Endothelial cell of umbilical vein (primary cell): ENCODE results near the gene ALPL. TPM values are rescaled to one million over a fixed set of nuclear protein-coding genes. Genes with fewer than 3 reads are reported as not detected.
A peak's percentile ranks its signal among the peaks of the same experiment; 100 is the strongest.

Experiments
- BruUV-seq: library from RNA; stranded (reverse); fragments of 400-500 nt; replicated peaks from 2 replicates; lab custom pipeline; 2021; lab: Mats Ljungman, UMichigan
- CTCF ChIA-PET: fragments of 300-600, 350-600 bp; sonication (Branson Sonifier 250); formaldehyde crosslinking; loops from one replicate; lab custom pipeline; 2021; ENCODE audit warnings: antibody characterized with exemption, inconsistent platforms; lab: Charles Lee
- POLR2A ChIA-PET: fragments of 300-600, 350-600 bp; sonication (Branson Sonifier 250); formaldehyde crosslinking; loops from one replicate; lab custom pipeline; 2021; ENCODE audit warnings: antibody characterized with exemption, inconsistent platforms; lab: Charles Lee
- DNase-seq: peaks from one replicate; pipeline ENCODE4 v3.0.0-alpha.2; 2011; ENCODE audit warnings: low read depth, low spot score
- FAIRE-seq: peaks from 2 replicates; lab custom pipeline; 2011; peaks lifted over from hg19 to GRCh38; lab: Jason Lieb, UNC
- H2AFZ ChIP-seq: 2 replicates; pipeline ENCODE4 v1.6.0; 2012; ENCODE audit warnings: low read depth, low read length, control low read depth, inconsistent platforms
- H3K27ac ChIP-seq: 2 replicates; pipeline ENCODE4 v1.5.1; 2011; ENCODE audit warnings: low read depth, mild to moderate bottlenecking, control low read depth, low read length, moderate library complexity; ENCODE audit not compliant: insufficient read depth
- H3K27me3 ChIP-seq, 2 experiments: 2 replicates each; pipeline versions ENCODE4 v1.6.0 to v1.6.1; 2011; ENCODE audit warnings: low read length in 2 of 2, mixed read lengths in 1 of 2; ENCODE audit not compliant: control insufficient read depth in 2 of 2, insufficient read depth in 2 of 2
- H3K36me3 ChIP-seq, 2 experiments: 2 replicates in 1 of 2; 3 replicates in 1 of 2; pipeline ENCODE4 v1.5.1; 2011; ENCODE audit warnings: low read length in 2 of 2, mild to moderate bottlenecking in 1 of 2, moderate library complexity in 1 of 2; ENCODE audit not compliant: control insufficient read depth in 2 of 2, insufficient read depth in 2 of 2; ENCODE audit errors: extremely low read depth in 1 of 2
- H3K4me1 ChIP-seq: 3 replicates; pipeline ENCODE4 v1.5.1; 2011; ENCODE audit warnings: mild to moderate bottlenecking, low read length; ENCODE audit not compliant: control insufficient read depth, insufficient read depth; ENCODE audit errors: extremely low read depth
- H3K4me2 ChIP-seq: 2 replicates; pipeline ENCODE4 v1.6.1; 2011; ENCODE audit warnings: low read length, control low read depth, mixed read lengths; ENCODE audit not compliant: insufficient read depth
- H3K4me3 ChIP-seq, 3 experiments: fragments of 200-600 bp in 1 of 3; sonication (generic), shearing (Covaris generic) in 1 of 3; replicated peaks in 1 of 3; 2 replicates each; pipeline ENCODE4 v1.5.1; 2011 to 2016; ENCODE audit warnings: control low read depth in 3 of 3, low read length in 3 of 3, mild to moderate bottlenecking in 2 of 3, inconsistent platforms in 1 of 3, low read depth in 1 of 3, moderate library complexity in 1 of 3; ENCODE audit not compliant: insufficient read depth in 1 of 3
- H3K79me2 ChIP-seq: 2 replicates; pipeline ENCODE4 v1.6.0; 2012; ENCODE audit warnings: low read length, inconsistent platforms; ENCODE audit not compliant: control insufficient read depth, insufficient read depth
- H3K9ac ChIP-seq: replicated peaks from 2 replicates; pipeline ENCODE3; 2011; ENCODE audit warnings: low read length, control low read depth; ENCODE audit not compliant: insufficient read depth; ENCODE audit errors: extremely low read depth
- H3K9me1 ChIP-seq: replicated peaks from 3 replicates; pipeline ENCODE4 v1.6.0; 2011; ENCODE audit warnings: mild to moderate bottlenecking, low read length; ENCODE audit not compliant: control insufficient read depth, insufficient read depth; ENCODE audit errors: extremely low read depth
- H3K9me3 ChIP-seq: replicated peaks from 2 replicates; pipeline ENCODE4 v1.5.1; 2012; ENCODE audit warnings: low read length, inconsistent platforms; ENCODE audit not compliant: control insufficient read depth, insufficient read depth
- H4K20me1 ChIP-seq: replicated peaks from 2 replicates; pipeline ENCODE3; 2011; ENCODE audit warnings: mild to moderate bottlenecking, low read length; ENCODE audit not compliant: control insufficient read depth, insufficient read depth; ENCODE audit errors: extremely low read depth
- CTCF ChIP-seq, 2 donors: IDR thresholded peaks; 1 replicate in 1 of 2; 2 replicates in 1 of 2; pipeline ENCODE4 v1.5.1; 2011; ENCODE audit warnings: low read length in 2 of 2, mild to moderate bottlenecking in 2 of 2, moderate library complexity in 2 of 2, control low read depth in 1 of 2, inconsistent platforms in 1 of 2, low read depth in 1 of 2; ENCODE audit not compliant: insufficient read depth in 1 of 2; ENCODE audit errors: extremely low read depth in 1 of 2
- EZH2 ChIP-seq: IDR thresholded peaks from 2 replicates; pipeline ENCODE4 v1.6.1; 2012; ENCODE audit warnings: borderline replicate concordance, low read depth, mild to moderate bottlenecking, moderate library complexity, low read length, inconsistent platforms; ENCODE audit not compliant: severe bottlenecking
- FOS ChIP-seq: IDR thresholded peaks from 2 replicates; pipeline ENCODE4 v1.6.1; 2011; ENCODE audit warnings: mild to moderate bottlenecking, low read length, moderate library complexity, borderline replicate concordance; ENCODE audit not compliant: insufficient read depth
- GATA2 ChIP-seq: IDR thresholded peaks from 2 replicates; pipeline ENCODE4 v1.7.0; 2011; ENCODE audit warnings: low read depth, mild to moderate bottlenecking, moderate library complexity, mixed read lengths, low read length; ENCODE audit not compliant: insufficient read length, insufficient read depth
- JUN ChIP-seq: IDR thresholded peaks from 2 replicates; pipeline ENCODE4 v1.6.1; 2011; ENCODE audit warnings: borderline replicate concordance, low read depth; ENCODE audit not compliant: insufficient read length, insufficient read depth
- MAX ChIP-seq: IDR thresholded peaks from 2 replicates; pipeline ENCODE4 v1.6.1; 2011; ENCODE audit not compliant: insufficient read depth, insufficient read length
- MYC ChIP-seq: IDR thresholded peaks from one replicate; pipeline ENCODE4 v1.6.1; 2011; ENCODE audit warnings: mild to moderate bottlenecking, low read depth, low read length
- POLR2A ChIP-seq: IDR thresholded peaks from 2 replicates; pipeline ENCODE4 v1.6.1; 2012; ENCODE audit warnings: low read depth, mild to moderate bottlenecking, control low read depth, low read length
- POLR2AphosphoS5 ChIP-seq: IDR thresholded peaks from 2 replicates; pipeline ENCODE4 v1.6.1; 2012; ENCODE audit warnings: low read depth, mild to moderate bottlenecking, control low read depth, low read length, moderate library complexity; ENCODE audit not compliant: insufficient read depth
- dilution Hi-C: fragments of 300-500 bp; cut with MboI; formaldehyde crosslinking; loops from one replicate; pipeline ENCODE4 v1.15.0; 2019; ENCODE audit warnings: low sequenced_read_pairs; ENCODE audit not compliant: extremely low pct_ligation_motif_present
- intact Hi-C: fragments of 100-400 bp; cut with micrococcal nuclease; formaldehyde crosslinking; loops from one replicate; pipeline ENCODE4 v1.10.0; 2022
- polyA plus RNA-seq, 4 experiments: library from polyadenylated mRNA; depleted of rRNA in 3 of 4; stranded (reverse) in 3 of 4; unstranded in 1 of 4; fragments of >200 nt; gene quantifications; 2 replicates each; pipeline versions ENCODE4 v1.2.1 to v1.2.3, GENCODE V29; 2011 to 2012; ENCODE audit warnings: missing spikeins in 1 of 4
- total RNA-seq: library from RNA; stranded (reverse); gene quantifications from 2 replicates; pipeline ENCODE4 v1.2.3, GENCODE V29; 2021

The ALPL gene
- total and polyA plus RNA-seq, 2 donors (not counting 3 experiments of a cell fraction or from before 2014, with no cell fraction given) = 0.38 to 0.92 TPM

- intact Hi-C loops = loop anchor here (10.0 kb wide), 1 partner anchor 319 kb away; no protein-coding TSS in a partner anchor
Measured at GRCh38 chr1:21573475-21573874, 64.3 kb downstream of the ALPL start.

GRCh38 chr1:21573971-21574465 lies 64.8 kb downstream of the ALPL start:
- BruUV-seq = no TSS peak
- H3K4me1 ChIP-seq = peaks cover 17% of the 10 kb centered on the region
- intact Hi-C loops (loop anchor here (1.0 to 10.0 kb wide), 5 partner anchors 13 to 319 kb away; partner anchors contain the start of gene ALPL), dilution Hi-C loops (no loop called here)
- no peaks in the 10 kb centered on the region for H3K9me1 ChIP-seq
- peak overlapping the region; percentile 87 for H3K27ac ChIP-seq
- TF ChIP-seq FOS (no peak), CTCF (IDR thresholded peaks at IDR 0.05; ENCODE audit: extremely low read depth in 1 of 2, insufficient read depth in 1 of 2, low read depth in 1 of 2, low read length in 2 of 2) (peak; percentile 34 to 50), MYC (no peak), GATA2 (peak; percentile 50), POLR2A (peak; percentile 31), EZH2 (no peak), POLR2AphosphoS5 (peak; percentile 83), MAX (no peak), JUN (peak; percentile 53)
- peak overlapping the region; percentile 4 for H3K4me2 ChIP-seq
- no peaks in the 10 kb centered on the region for H4K20me1 ChIP-seq
- H2AFZ ChIP-seq = no peak overlapping the region
- H3K9me3 ChIP-seq = no peaks in the 10 kb centered on the region
- no peaks in the 10 kb centered on the region for H3K36me3 ChIP-seq
- peaks cover 0 to 8% of the 10 kb centered on the region in 2 experiments for H3K27me3 ChIP-seq
- DNase-seq = peak; percentile 99
- no peak overlapping the region for H3K4me3 ChIP-seq
- H3K9ac ChIP-seq = no peak overlapping the region
- CTCF ChIA-PET = interaction anchor here (0.8 to 1.3 kb wide), 4 partner anchors 65 to 204 kb away, joined by 3 to 11 read pairs (median 4); no protein-coding TSS in a partner anchor
- FAIRE-seq = no peak
- H3K79me2 ChIP-seq = no peaks in the 10 kb centered on the region
- POLR2A ChIA-PET = no interaction called here

More at GRCh38 chr1:21573475-21573874, 64.3 kb downstream of the ALPL start:
- H3K27ac ChIP-seq = peak overlapping the region; percentile 37
- POLR2A ChIA-PET = no interaction called here
- no peak for TF ChIP-seq FOS
- DNase-seq (no peak), FAIRE-seq (no peak)
- no peak overlapping the region for H3K4me3 ChIP-seq
- no peaks in the 10 kb centered on the region for H4K20me1 ChIP-seq
- BruUV-seq = no TSS peak
- no peak overlapping the region for H2AFZ ChIP-seq
- CTCF ChIA-PET = interaction anchor here (0.8 to 1.1 kb wide), 3 partner anchors 65 to 203 kb away, joined by 3 to 11 read pairs (median 3); no protein-coding TSS in a partner anchor
- H3K27me3 ChIP-seq = peaks cover 0 to 6% of the 10 kb centered on the region in 2 experiments
- no peak overlapping the region for H3K9ac ChIP-seq
- H3K4me1 ChIP-seq = peaks cover 17% of the 10 kb centered on the region
- dilution Hi-C loops = no loop called here
- no peaks in the 10 kb centered on the region for H3K36me3 ChIP-seq
- H3K9me3 ChIP-seq = no peaks in the 10 kb centered on the region
- H3K79me2 ChIP-seq = no peaks in the 10 kb centered on the region
- H3K9me1 ChIP-seq = no peaks in the 10 kb centered on the region
- no peak overlapping the region for H3K4me2 ChIP-seq
